Right atrium auricular region (tissue), 2 donors: ENCODE data around the gene PCID2. TPM values are rescaled to one million over a fixed set of nuclear protein-coding genes. Genes with fewer than 3 reads are reported as not detected.

Experiments
- DNase-seq: peaks from one replicate; pipeline ENCODE4 v3.0.0-alpha.2; 2019; ENCODE audit warnings: low spot score
- H3K27ac ChIP-seq, 2 donors: fragments of 200-600 bp; sonication (generic); 1 replicate in 1 of 2; 2 replicates in 1 of 2; pipeline ENCODE4 v1.5.1; 2016 to 2019
- H3K27me3 ChIP-seq, 2 donors: fragments of 200-600 bp; sonication (generic); one replicate each; pipeline versions ENCODE4 v1.5.1 to v1.6.0; 2017 to 2019
- H3K36me3 ChIP-seq: fragments of 200-600 bp; sonication (generic); one replicate; pipeline ENCODE4 v1.5.1; 2016
- H3K4me1 ChIP-seq, 2 donors: fragments of 200-600 bp; sonication (generic); one replicate each; pipeline versions ENCODE4 v1.5.1 to v1.6.0; 2017 to 2019
- H3K4me3 ChIP-seq, 2 donors: fragments of 200-600 bp; sonication (generic); 1 replicate in 1 of 2; 2 replicates in 1 of 2; pipeline ENCODE4 v1.5.1; 2017 to 2019; ENCODE audit warnings: mild to moderate bottlenecking in 1 of 2, moderate library complexity in 1 of 2
- H3K9me3 ChIP-seq, 2 donors: fragments of 200-600 bp; sonication (generic); one replicate each; pipeline ENCODE4 v1.5.1; 2019
- total RNA-seq, 2 donors: library from RNA; depleted of rRNA; stranded (reverse); fragments of >200 nt; gene quantifications; one replicate each; pipeline ENCODE4 v1.1.0, GENCODE V29; 2016
- TF ChIP-seq, protein P1 (sequence below), 2 donors: fragments of 200-600 bp; sonication (generic); IDR thresholded peaks; one replicate each; pipeline ENCODE4 v1.5.1; 2019; ENCODE audit warnings: antibody characterized with exemption in 2 of 2

Gene PCID2
- total RNA-seq, 2 donors from 2014 or later, result 34.8 to 44.4 TPM

DNA sequence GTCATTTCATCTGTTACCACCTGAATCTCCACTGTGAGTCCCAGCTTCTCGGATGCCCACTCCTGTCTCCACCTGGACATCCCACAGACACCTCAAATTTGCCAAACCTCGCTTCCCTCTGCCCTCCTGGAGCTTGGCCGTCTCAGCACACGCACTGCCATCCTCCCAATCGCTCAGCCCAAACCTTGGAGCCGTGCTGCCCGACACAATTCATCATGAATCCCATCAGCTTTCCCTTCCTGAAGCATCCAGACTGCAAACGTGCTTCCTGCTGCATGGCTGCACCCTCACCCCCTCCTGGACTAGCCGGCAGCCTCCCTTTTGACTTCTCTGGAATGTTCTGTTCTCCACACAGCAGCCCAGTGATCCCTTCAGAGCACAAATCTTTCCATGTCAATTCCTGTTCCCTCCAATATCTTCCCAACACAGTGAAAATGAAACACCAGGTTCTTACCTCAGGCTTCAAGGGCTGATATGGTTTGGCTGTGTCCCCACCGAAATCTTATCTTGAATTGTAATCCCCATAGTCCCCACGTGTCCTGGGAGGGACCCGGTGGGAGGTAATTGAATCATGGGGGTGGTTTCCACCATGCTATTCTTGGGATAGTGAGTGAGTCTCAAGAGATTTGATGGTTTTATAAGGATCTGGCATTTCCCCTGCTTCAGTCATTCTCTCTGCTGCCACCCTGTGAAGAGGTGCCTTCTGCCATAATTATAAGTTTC, 51.1 kb downstream of the PCID2 start:
- Histone ChIP-seq H3K9me3 (no peaks in the 10 kb centered on the region), H3K36me3 (no peaks in the 10 kb centered on the region), H3K4me1 (peaks cover 0 to 16% of the 10 kb centered on the region in 2 donors), H3K27ac (no peak overlapping the region), H3K27me3 (no peaks in the 10 kb centered on the region), H3K4me3 (no peak overlapping the region)
- no peak for DNase-seq
- TF ChIP-seq, protein P1, sequence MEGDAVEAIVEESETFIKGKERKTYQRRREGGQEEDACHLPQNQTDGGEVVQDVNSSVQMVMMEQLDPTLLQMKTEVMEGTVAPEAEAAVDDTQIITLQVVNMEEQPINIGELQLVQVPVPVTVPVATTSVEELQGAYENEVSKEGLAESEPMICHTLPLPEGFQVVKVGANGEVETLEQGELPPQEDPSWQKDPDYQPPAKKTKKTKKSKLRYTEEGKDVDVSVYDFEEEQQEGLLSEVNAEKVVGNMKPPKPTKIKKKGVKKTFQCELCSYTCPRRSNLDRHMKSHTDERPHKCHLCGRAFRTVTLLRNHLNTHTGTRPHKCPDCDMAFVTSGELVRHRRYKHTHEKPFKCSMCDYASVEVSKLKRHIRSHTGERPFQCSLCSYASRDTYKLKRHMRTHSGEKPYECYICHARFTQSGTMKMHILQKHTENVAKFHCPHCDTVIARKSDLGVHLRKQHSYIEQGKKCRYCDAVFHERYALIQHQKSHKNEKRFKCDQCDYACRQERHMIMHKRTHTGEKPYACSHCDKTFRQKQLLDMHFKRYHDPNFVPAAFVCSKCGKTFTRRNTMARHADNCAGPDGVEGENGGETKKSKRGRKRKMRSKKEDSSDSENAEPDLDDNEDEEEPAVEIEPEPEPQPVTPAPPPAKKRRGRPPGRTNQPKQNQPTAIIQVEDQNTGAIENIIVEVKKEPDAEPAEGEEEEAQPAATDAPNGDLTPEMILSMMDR (IDR thresholded peaks at IDR 0.05), result no peak

DNA sequence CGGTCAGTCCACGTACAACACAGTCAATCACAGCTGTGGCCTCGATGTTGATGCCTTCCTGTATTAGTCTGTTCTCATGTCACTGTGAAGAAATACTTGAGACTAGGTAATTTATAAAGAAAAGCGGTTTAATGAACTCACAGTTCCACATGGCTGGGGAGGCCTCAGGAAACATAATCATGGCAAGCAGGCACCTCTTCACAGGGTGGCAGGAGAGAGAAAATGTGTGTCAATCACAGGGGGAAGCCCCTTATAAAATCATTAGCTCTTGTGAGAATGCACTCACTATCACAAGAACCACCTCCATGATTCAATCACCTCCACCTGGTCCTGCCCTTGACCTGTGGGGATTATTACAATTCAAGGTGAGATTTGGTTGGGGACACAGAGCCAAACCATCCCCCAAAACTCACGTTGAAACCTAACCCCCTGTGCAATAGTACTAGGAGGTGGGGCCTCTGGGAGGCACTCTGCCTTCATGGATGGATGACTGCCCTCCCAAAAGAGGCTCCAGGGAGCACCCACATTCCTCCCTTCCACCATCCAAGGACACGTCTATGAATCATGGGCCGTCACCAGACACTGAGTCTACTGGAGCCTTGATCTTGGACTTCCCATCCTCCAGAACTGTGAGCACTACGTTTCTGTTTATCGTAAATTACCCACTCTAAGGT, 52.4 kb downstream of the PCID2 start:
- Histone ChIP-seq H3K9me3 (no peaks in the 10 kb centered on the region), H3K27me3 (no peaks in the 10 kb centered on the region), H3K4me3 (no peak overlapping the region), H3K4me1 (peaks cover 0 to 23% of the 10 kb centered on the region in 2 donors), H3K27ac (no peak overlapping the region), H3K36me3 (no peaks in the 10 kb centered on the region)
- peak; percentile 51 for DNase-seq
- TF ChIP-seq, protein P1 (IDR thresholded peaks at IDR 0.05), result no peak

DNA sequence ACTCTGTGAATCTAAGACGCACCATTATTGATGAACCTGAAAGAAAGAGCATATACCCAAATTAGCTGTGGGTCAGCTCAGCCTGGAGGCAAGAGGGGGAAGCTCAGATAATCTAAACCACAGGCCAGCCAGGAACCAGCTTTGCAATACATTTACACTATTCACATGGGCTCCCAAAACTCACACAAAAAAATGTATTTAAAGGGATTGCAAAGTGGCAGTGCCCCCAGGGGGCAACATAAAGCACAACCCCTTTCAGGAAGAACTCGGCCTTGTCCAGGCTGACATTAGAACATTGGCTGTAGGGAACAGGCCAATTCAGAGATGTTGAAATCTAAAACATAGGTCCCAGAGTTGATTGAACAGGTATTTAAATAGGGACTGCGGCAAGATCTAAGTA, 53.3 kb downstream of the PCID2 start:
- TF ChIP-seq, protein P1 (IDR thresholded peaks at IDR 0.05), result no peak
- Histone ChIP-seq H3K27ac (no peak overlapping the region), H3K27me3 (no peaks in the 10 kb centered on the region), H3K36me3 (no peaks in the 10 kb centered on the region), H3K9me3 (no peaks in the 10 kb centered on the region), H3K4me1 (peaks cover 0 to 23% of the 10 kb centered on the region in 2 donors), H3K4me3 (no peak overlapping the region)
- DNase-seq, result peak; percentile 55

DNA sequence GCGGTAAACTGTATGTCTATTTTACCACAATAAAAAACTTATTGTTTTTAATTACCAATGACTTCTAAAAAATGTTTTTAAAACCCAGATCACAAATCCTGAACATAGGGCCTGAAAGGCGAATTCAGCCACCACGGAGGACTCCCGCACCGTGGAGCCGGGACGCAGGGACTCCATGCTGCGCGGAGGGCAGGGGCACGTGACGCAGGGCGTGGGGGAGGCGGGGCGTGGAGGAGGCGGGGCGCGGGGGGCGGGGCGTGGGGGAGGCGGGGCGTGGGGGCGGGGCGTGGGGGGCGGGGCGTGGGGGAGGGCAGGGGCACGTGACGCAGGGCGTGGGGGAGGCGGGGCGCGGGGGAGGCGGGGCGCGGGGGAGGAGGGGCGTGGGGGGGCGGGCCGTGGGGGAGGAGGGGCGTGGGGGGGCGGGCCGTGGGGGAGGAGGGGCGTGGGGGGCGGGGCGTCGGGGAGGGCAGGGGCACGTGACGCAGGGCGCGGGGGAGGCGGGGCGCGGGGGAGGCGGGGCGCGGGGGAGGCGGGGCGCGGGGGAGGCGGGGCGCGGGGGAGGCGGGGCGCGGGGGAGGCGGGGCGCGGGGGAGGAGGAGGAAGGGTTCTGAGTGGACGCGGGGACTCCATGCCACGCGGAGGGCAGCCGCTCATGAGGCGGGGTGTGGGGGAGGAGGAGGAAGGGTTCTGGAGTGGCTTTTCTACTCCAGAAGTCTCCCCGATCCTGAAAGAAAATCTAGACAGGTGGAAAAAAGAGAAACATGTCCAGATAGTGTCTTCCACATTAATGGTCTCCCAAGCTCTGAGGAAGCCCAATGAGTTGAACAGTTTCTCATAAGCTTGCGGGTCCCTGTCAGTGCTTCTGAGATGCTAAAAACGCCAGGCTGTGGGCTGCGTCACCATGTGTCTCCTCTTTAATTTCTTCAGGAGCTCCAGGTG, 54.4 kb downstream of the PCID2 start:
- H3K9me3 ChIP-seq, result no peaks in the 10 kb centered on the region
- no peaks in the 10 kb centered on the region for H3K27me3 ChIP-seq
- H3K27ac ChIP-seq, result peak overlapping the region; percentile 89 to 92
- peak overlapping the region; percentile 37 to 54 for H3K4me3 ChIP-seq
- peak; percentile 76 for DNase-seq
- H3K36me3 ChIP-seq, result no peaks in the 10 kb centered on the region
- peaks cover 0 to 23% of the 10 kb centered on the region in 2 donors for H3K4me1 ChIP-seq
- TF ChIP-seq, protein P1 (IDR thresholded peaks at IDR 0.05), result no peak

DNA sequence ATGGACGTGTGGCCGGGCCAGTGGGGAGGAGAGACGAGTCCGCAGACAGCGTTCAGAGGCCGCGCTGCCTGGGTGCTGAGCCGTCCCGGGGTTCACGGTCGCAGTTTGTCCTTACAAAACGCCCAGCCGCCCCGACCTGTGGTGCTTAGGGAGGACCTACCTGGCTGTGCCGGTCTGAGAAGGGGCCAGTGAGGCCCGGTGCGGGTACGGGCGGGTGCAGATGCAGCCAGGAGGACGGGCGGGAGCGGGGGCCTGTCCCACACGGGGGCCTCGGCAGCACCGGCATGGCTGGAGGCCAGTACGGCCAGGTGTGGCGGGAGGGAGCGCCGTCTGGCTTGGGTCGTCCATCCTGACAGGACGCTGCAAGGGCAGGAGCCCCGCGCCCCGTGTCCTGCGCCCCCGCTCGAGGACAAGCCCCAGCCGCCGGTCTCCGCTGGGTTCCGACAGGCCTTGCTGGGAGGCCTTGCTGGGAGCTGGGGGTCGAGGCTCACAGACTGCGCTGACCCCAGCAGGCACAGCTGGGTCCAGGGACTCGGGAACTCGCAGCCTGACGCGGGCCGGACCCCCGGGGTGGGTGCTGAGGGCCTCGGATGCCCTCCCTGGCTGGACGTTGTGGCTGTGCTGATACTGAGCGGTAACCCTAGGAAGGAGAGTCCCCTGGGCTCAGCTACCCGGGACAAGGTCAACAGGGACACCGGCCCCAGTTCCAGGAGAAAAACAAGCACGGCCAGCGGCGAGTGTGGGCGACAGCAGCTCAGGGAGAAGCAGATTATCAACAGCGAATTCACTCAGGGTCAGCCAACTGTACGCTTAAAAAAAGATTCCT, 55.3 kb downstream of the PCID2 start:
- Histone ChIP-seq H3K36me3 (no peaks in the 10 kb centered on the region), H3K4me3 (peak overlapping the region; percentile 37 to 54), H3K4me1 (peaks cover 0 to 23% of the 10 kb centered on the region in 2 donors), H3K9me3 (no peaks in the 10 kb centered on the region), H3K27me3 (no peaks in the 10 kb centered on the region), H3K27ac (peak overlapping the region; percentile 89 to 92)
- peak; percentile 73 for DNase-seq
- TF ChIP-seq, protein P1 (IDR thresholded peaks at IDR 0.05), result no peak
